Activated CD8-positive, alpha-beta T cell treated with anti-CD3 and anti-CD28 coated beads for 36 hours (primary cell): ENCODE results near the gene ATP6V0D1. TPM values are rescaled to one million over a fixed set of nuclear protein-coding genes. Genes with fewer than 3 reads are reported as not detected.

Experiments
- ATAC-seq: fragments of 200-7000 bp; cut with Tn5 transposase; one replicate; pipeline ENCODE4 v1.10.0; 2021; ENCODE audit warnings: mild to moderate bottlenecking, moderate library complexity
- CTCF ChIA-PET: fragments of 350-600 bp; sonication (Branson Sonifier 250); formaldehyde crosslinking; loops from one replicate; lab custom pipeline; 2021; ENCODE audit warnings: antibody characterized with exemption; lab: Charles Lee
- POLR2A ChIA-PET: fragments of 350-600 bp; sonication (Branson Sonifier 250); formaldehyde crosslinking; loops from one replicate; lab custom pipeline; 2021; ENCODE audit warnings: antibody characterized with exemption; lab: Charles Lee
- DNase-seq: peaks from one replicate; pipeline ENCODE4 v3.0.0-alpha.2; 2020
- H3K27ac Mint-ChIP-seq: one replicate; pipeline ENCODE4 v1.8.0; 2021; ENCODE audit warnings: mild to moderate bottlenecking, mixed read lengths
- H3K27me3 Mint-ChIP-seq: one replicate; pipeline ENCODE4 v1.8.0; 2021; ENCODE audit warnings: mixed read lengths
- H3K36me3 Mint-ChIP-seq: one replicate; pipeline ENCODE4 v1.8.0; 2021; ENCODE audit warnings: low read depth, mixed read lengths
- H3K4me1 Mint-ChIP-seq: one replicate; pipeline ENCODE4 v1.8.0; 2021; ENCODE audit warnings: low read depth, mixed read lengths
- H3K4me3 Mint-ChIP-seq: one replicate; pipeline ENCODE4 v1.8.0; 2021; ENCODE audit warnings: mild to moderate bottlenecking, moderate library complexity, mixed read lengths
- H3K9me3 Mint-ChIP-seq: one replicate; pipeline ENCODE4 v1.8.0; 2021; ENCODE audit warnings: mixed read lengths
- CTCF ChIP-seq: fragments of 200-600 bp; IDR thresholded peaks from one replicate; pipeline ENCODE4 v1.8.0; 2022; ENCODE audit warnings: antibody characterized with exemption, mild to moderate bottlenecking
- intact Hi-C: fragments of 100-400 bp; cut with micrococcal nuclease; formaldehyde crosslinking; loops from one replicate; pipeline ENCODE4 v1.10.0; 2022
- total RNA-seq, 2 experiments: library from RNA; stranded (reverse); gene quantifications; one replicate each; pipeline ENCODE4 v1.2.3, GENCODE V29; 2021

The ATP6V0D1 gene
- total RNA-seq, 2 experiments from 2014 or later = 17.5 to 18.2 TPM

GRCh38 chr16:67431775-67432505, 49.0 kb downstream of the ATP6V0D1 start:
- ChIA-PET CTCF (interaction anchor here (0.9 to 2.5 kb wide), 3 partner anchors 13 to 34 kb away, joined by 4 to 9 read pairs (median 6); no protein-coding TSS in a partner anchor), POLR2A (interaction anchor here (0.8 to 2.1 kb wide), 3 partner anchors 8 to 184 kb away, joined by 3 to 8 read pairs (median 6); no protein-coding TSS in a partner anchor)
- Mint-ChIP-seq H3K27me3 (peaks cover 31% of the 10 kb centered on the region), H3K27ac (no peak overlapping the region), H3K36me3 (no peaks in the 10 kb centered on the region), H3K9me3 (no peaks in the 10 kb centered on the region), H3K4me1 (peaks cover 7% of the 10 kb centered on the region), H3K4me3 (peak overlapping the region; percentile 62)
- DNase-seq (no peak), ATAC-seq (no peak)
- intact Hi-C loops = no loop called here
- TF ChIP-seq CTCF = no peak

GRCh38 chr16:67430977-67431774, 49.8 kb downstream of the ATP6V0D1 start, which contains the start of gene HSD11B2:
Gene HSD11B2, plus strand, starts transcription at chr16:67431121. Its CDS starts 128 bp downstream, at chr16:67431249.
- H3K4me3 Mint-ChIP-seq = peak within 1 kb of the TSS; percentile 77
- ChIA-PET POLR2A (interaction anchor here (0.6 to 2.1 kb wide), 4 partner anchors 8 to 234 kb away, joined by 3 to 8 read pairs (median 4); no protein-coding TSS in a partner anchor), CTCF (interaction anchor here (0.9 to 2.5 kb wide), 4 partner anchors 16 to 90 kb away, joined by 3 to 9 read pairs (median 5); no protein-coding TSS in a partner anchor)
- intact Hi-C loops = no loop called here
- TF ChIP-seq CTCF = no peak
- no peaks in the 10 kb centered on the region for H3K9me3 Mint-ChIP-seq
- no peaks in the 10 kb centered on the region for H3K36me3 Mint-ChIP-seq
- H3K27me3 Mint-ChIP-seq = peaks cover 36% of the 10 kb centered on the region
- peaks cover 7% of the 10 kb centered on the region for H3K4me1 Mint-ChIP-seq
- ATAC-seq = peak; percentile 41
- DNase-seq = peak; percentile 22
- peak within 1 kb of the TSS; percentile 63 for H3K27ac Mint-ChIP-seq

GRCh38 chr16:67430504-67430976, 50.4 kb downstream of the ATP6V0D1 start:
- peak overlapping the region; percentile 63 for H3K27ac Mint-ChIP-seq
- intact Hi-C loops = no loop called here
- CTCF ChIA-PET = interaction anchor here (0.9 to 2.5 kb wide), 3 partner anchors 17 to 91 kb away, joined by 3 to 9 read pairs (median 6); no protein-coding TSS in a partner anchor

More at GRCh38 chr16:67430504-67430976, 50.4 kb downstream of the ATP6V0D1 start:
- no peaks in the 10 kb centered on the region for H3K36me3 Mint-ChIP-seq
- TF ChIP-seq CTCF = no peak
- peaks cover 36% of the 10 kb centered on the region for H3K27me3 Mint-ChIP-seq
- POLR2A ChIA-PET = interaction anchor here (1.1 to 2.1 kb wide), 2 partner anchors 10 to 233 kb away, joined by 3 to 8 read pairs; no protein-coding TSS in a partner anchor
- peaks cover 7% of the 10 kb centered on the region for H3K4me1 Mint-ChIP-seq
- H3K9me3 Mint-ChIP-seq = no peaks in the 10 kb centered on the region
- peak; percentile 55 for ATAC-seq
- DNase-seq = peak; percentile 42
- H3K4me3 Mint-ChIP-seq = peak overlapping the region; percentile 77
